Hepatic stellate cell (primary cell): ENCODE measurements around the gene RABGAP1L.
"Not testable (repeated sequence)": the region's sequence is repeated elsewhere in the genome, so short reads cannot be mapped to it uniquely, and the experiment has no call there.

Source experiments
- DNase-seq: peaks from one replicate; pipeline ENCODE4 v3.0.0; 2011; ENCODE audit warnings: low spot score

Gene RABGAP1L

DNA sequence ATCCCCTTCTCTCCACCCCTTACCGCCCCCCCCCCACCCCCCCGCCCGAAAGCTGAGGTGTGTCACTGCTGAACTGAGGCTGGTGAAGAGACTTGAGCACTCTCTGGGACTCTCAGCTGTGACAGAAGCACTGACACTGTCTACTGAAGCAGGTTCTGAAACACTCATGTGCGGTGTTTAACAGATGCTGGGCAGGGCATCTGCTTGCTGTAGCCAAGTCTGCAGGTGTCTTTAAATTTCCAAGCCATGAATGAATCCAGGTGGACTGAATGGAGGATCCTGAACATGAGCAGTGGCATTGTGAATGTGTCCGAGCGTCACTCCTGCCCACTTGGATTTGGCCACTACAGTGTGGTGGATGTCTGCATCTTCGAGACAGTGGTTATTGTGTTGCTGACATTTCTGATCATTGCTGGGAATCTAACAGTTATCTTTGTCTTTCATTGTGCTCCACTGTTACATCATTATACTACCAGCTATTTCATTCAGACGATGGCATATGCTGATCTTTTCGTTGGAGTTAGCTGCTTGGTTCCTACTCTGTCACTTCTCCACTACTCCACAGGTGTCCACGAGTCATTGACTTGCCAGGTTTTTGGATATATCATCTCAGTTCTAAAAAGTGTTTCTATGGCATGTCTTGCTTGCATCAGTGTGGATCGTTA is 288.7 kb downstream of the RABGAP1L start, which contains the start of gene GPR52:
TSS of gene GPR52 (plus strand) at position 99 of the 665 bp plus-strand sequence. CDS start at position 247, 148 bp downstream.
- no peak for DNase-seq

DNA sequence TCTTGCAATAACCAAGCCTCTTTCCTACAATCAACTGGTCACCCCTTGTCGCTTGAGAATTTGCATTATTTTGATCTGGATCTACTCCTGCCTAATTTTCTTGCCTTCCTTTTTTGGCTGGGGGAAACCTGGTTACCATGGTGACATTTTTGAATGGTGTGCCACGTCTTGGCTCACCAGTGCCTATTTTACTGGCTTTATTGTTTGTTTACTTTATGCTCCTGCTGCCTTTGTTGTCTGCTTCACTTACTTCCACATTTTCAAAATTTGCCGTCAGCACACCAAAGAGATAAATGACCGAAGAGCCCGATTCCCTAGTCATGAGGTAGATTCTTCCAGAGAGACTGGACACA is 289.2 kb downstream of the RABGAP1L start:
- no peak for DNase-seq

DNA sequence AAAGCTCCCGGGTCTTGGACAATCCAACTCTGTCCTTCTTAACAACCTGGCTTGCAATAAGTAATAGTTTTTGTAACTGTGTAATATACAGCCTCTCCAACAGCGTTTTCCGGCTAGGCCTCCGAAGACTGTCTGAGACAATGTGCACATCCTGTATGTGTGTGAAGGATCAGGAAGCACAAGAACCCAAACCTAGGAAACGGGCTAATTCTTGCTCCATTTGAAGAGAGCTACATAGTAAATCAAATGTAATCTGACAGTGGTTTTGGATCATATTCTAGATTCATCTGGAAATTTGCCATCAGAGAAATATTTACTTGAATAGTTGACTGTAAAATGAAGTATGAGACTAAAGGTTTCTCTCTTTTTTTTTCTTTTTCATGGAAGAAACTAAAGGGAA is 289.7 kb downstream of the RABGAP1L start:
- no peak for DNase-seq

DNA sequence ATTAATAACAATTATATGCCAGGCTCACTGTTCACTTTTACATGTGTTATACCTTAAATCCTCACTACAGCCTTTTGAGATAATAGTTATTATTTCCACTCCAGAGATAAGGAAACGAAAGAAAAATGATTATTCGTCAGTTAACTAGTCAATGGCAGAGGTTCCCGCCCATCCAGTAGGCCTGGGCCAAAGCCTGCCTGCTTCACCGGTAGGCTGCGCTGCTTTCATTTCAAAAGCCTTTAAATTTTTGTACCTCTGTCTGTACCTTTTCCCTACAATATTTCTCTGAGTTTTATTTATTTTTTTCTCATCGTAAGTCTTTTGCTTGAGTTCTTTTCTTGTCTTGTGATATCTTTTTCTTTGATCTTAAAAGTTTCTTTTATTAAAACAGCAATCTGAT is 292.1 kb downstream of the RABGAP1L start:
- no peak for DNase-seq

DNA sequence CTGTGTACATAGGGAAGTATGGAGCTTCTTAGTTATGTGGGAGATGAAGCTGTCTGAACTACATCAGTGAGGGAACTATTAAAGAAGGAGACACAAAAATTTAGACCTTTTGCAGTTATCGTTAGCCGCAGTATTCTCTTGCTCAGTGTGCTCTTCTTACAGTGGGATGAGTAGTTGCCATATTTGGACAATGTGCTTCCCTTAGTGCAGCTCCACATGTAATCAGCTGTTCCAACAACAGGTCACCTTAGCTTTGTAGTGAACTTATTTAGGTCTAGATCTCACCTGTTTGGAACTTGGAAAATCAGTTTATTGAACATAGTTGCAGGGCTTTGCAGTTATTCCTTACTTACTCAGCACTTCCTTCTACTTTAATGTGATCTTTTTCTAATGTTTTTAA is 306.5 kb downstream of the RABGAP1L start:
- no peak for DNase-seq

DNA sequence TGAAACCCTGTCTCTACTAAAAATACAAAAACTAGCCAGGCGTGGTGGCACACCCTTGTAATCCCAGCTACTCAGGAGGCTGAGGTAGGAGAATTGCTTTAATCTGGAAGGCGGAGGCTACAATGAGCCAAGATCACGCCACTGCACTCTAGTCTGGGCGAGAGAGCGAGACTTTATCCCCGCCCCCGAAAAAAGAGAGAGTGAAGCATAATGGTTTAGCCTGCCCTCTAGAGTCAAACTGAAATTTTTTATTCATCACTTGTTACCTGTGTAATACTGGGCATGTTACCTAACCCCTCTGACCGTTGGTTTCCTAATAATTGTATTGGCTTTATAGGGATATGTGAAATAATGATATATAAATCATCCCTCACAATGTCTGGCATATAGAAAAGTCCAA is 307.3 kb downstream of the RABGAP1L start:
- no peak for DNase-seq

DNA sequence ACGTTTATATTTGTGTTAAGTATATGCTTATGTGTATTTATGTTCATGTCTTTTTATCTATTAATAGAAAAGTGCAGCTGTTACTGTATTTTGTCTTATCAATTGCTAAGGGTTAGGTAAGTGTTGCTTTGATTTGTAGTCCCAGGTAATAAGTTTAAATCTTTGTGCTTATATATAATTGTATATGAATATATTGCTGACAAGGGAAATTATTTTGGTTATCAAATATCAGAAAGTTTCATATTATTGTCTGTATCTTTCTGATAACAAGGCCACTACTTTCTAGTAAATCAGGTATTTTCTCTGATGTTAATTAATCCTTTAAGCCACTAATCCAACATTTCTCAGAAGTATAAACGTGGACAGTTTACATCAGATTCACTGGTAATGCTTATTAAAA is 309.7 kb downstream of the RABGAP1L start:
- no peak for DNase-seq

DNA sequence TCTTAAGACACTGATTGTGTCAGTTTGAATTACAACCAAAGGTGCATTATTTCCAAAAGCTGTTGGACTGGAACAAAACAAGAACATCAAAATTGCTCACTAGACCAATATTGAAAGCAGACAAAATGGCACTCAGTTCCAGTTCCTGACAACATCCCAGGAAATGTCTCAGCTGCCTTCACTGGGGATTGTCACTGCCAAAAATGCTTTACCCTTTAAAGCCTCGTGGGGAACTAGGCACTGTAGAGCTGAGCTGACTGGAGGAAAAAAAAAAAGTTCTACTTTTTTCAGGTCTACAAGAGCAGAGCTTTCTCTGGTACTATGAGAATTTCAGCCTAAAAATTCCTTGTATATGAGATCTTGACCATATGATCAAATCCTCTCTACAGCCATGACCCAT is 310.4 kb downstream of the RABGAP1L start:
- DNase-seq = no peak

DNA sequence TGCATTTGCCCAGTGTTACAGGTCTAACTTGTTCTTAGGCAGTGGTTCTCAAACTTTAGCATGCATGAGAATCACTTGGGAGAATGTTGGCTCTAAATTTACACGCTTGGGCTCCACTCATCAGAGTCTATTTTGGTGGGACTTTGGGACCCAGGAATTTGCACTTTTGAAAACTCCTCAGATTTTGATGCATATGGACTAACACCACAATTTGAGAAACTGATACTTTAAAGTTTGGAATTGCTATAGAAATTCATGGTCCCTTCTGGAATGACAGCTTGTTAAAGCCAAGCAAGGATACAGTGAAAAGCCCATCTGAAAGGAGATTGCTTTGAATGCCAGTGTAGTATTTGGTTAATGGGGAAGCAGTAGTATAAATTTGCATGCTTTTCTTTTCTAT is 320.0 kb downstream of the RABGAP1L start:
- no peak for DNase-seq

DNA sequence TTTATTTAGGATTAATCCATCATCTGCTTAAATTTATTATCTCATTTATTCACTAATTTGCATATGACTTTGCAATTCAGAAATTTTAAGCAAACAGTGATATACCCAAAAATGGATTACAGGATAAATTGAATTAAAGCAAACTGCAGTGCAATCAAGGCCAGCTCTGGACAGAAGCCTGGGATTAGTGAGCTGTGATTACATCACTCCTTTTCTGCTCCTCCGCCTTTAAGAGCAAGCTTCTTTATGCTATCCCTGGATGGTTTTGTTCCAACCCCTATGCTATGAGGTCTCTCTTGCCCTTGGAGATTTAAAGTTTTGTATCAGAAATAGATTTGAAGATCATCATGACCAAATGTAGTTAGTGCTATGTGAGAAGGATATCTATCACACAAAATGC is 321.0 kb downstream of the RABGAP1L start:
- no peak for DNase-seq

DNA sequence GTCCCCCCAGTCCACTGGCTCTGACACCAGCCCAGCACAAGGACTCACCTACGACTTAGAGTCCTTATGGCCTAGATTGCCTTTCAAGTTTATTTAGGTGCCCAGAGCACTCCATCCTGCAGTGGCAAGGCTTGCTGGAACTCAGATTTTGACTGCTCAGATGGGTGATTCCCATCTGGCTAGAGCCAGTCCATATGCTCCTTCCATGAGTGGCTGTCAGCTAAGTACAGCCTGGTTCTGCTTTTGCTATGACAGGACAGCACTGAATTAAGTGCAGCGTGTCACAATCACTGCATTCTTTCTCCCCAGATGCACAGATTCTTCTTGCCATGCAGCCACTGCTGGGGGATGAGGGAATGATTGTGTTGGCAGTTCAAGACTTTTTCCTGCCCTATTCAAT is 332.3 kb downstream of the RABGAP1L start:
- no peak for DNase-seq

DNA sequence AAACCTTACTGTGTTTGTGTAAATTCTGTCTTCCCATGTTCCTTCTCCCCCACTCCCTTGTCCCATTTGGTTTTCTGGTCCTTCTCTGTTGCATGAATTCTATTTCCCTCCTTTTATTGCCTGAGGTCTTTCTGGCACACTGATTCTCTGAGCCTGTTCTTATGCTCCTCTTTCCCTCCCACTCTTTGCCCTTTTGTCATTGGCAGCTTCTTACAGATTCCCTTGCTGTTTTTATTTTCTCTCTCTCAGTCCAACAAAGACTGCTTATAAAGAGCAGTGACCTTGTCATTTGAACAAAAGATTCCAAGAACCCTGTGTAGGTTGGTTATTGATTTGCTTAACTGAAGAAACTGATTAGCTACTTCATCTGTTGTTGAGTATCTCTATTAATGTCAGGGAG is 338.2 kb downstream of the RABGAP1L start:
- DNase-seq = no peak

DNA sequence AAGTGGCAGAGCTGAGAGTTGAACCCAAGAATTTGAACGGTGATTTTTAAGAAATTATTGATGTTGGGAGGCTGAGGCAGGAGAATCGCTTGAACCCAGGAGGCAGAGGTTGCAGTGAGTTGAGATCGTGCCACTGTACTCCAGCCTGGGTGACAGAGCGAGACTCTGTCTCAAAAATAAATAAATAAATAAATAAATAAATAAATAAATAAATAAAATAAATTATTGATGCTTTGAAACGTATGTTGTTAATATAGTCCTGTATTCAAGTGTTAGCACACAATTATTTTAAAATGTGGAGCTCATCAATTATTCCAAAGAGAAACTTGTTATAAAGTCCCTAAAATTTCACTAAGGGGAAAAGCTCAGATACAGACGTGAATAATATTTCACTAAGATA is 357.4 kb downstream of the RABGAP1L start:
- DNase-seq = not testable (repeated sequence)

DNA sequence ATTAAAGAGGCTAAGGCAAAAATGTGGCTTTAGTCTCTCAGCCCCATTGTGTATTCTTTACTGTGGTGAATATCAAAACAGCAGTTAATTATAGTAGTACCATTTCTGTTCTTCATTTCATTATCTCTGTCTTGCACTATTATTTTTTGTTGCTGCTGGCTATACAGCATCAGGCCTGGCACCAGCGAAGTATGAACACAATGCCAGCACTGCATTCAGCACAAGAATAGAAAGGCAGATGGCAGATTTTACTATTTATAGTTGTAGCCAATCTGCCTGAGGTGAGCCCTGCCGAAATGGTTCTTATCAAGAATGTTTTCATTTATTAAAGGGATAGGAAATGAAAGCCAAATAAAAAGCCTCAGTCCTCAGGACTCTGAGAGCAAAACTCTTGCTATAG is 360.5 kb downstream of the RABGAP1L start:
- DNase-seq = no peak

DNA sequence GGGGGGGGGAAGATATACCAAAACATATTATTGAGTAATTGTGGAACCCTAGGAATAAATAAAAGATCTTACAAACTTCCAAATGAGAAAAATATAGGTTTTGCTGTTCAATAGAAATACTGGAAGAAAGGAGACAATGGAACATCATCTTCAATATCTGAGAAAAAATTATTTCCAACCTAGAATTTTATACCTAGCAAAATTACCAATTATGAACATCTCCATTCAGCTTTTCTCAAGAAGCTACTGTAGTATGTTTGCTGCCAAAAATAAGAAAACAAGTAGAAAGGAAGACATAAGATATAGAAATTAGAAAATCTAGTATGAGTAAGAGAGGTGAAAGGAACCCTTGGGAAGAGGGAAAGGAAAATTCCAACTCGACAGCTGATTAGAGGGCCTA is 372.4 kb downstream of the RABGAP1L start:
- no peak for DNase-seq

DNA sequence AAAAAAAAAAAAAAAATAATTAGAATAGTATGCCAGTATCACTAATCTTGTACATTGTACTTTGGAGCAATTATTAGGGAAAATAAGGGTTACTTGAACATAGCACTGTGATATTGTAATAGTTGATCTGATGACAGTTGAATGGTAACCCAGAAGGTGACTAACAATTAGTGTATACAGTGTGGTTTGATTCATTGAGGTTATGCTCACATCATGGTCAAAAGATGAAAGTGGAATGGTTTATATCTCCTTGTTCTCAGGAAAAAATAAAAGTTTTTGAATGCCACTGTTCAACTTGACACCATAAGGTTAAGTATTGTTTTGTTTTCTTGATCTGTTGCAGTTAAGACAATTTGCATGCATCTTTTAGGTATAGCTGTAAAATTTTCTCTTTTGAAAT is 375.5 kb downstream of the RABGAP1L start:
- no peak for DNase-seq

DNA sequence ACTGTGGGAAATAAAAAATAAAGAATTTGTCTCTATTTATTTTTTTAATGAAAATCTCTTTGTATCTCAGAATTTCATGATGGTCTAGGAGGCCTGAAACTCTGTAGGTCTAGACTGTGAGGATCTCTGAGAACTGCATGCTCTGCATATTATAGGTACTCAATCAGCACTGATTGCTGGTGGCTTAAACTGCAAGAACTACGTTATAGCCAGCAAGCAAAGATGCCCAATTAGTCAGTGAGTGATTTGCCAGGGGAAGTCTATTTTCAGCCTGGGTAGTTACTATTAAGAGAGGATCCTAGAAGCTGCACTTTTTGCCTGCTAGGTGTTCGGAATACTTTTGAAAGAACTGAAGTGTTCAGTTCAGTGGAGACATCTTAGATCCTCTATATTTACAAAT is 375.9 kb downstream of the RABGAP1L start:
- no peak for DNase-seq

DNA sequence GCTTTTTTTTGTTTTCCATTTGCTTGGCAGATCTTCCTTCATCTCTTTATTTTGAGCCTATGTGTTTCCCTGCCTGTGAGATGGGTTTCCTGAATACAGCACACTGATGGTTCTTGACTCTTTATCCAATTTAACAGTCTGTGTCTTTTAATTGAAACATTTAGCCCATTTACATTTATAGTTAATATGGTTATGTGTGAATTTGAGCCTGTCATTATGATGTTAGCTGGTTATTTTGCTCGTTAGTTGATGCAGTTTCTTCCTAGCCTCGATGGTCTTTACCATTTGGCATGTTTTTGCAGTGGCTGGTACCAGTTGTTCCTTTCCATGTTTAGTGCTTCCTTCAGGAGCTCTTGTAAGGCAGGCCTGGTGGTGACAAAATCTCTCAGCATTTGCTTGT is 384.1 kb downstream of the RABGAP1L start:
- not testable (repeated sequence) for DNase-seq

DNA sequence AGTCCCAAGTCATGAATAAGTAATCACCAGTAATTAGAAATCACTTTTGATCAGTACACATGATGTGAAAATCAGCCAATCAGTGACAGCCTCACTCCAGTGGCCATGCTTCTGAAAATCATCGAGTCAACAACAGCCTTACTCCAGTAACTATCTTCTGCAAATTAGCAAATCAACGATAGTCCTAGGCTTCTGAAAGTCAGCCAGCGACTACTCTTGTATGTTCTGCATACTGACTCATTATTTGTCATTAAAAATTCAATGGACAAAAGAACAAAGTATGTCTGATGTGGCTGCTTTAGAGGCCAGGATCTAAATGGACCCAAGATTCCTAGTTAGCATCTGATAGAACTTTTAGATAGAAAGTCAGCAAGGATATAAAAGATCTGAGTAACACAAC is 391.0 kb downstream of the RABGAP1L start:
- no peak for DNase-seq

DNA sequence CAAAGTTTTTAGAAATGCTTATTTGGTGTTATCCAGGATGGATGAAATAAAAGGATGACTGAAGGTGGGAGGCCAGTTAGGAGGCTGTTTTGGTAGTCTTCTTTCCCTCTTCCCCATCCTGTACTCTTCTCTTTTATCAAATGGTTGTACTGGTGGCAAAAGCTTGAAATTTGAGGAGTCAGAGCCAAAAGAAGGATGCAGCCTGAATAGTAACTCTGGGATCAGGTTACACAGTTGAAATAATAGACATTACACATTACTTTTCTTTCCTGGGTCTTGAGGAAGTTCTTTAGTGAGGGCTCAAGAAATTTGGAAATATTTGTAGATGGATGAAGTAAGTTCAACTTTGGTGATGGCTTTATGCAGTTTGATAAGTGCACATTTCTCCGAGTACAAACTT is 397.1 kb downstream of the RABGAP1L start:
- DNase-seq = no peak

DNA sequence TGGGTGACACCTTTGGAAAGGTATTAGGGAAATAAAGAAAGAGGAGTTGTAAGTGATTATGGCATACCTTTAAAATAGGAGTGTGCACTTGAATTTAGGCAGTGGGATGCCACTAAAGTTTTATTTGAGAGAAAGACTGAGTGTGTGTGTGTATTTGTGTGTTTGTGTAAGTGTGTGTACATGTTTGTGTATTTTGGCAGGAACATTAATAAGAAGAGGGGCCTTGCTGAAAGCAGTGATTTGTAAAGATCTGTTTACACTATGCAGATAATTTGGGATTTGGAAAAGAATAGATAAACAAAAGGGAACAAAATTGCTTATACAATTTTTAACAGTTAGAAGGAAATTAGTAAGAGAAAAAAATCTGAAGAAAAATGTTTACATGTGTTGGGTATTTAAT is 409.2 kb downstream of the RABGAP1L start:
- no peak for DNase-seq

DNA sequence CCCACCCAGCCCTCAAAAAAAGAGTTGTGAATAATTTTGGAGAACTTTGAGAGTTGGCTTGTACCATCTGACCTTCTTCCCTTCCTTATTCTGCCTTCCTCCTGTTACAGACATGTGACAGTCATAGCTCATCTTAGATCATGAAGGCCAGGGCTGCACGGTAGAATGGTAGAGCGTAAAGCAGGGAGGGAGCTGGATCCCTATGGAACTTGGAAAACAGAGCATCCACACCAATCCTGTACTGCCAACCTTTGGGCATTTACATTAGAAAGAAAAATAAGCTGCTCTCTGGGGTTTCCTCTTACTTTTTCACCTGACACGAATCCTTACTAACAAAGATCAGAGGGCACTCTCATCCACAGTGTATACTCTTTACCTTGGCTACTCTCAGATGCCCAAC is 409.9 kb downstream of the RABGAP1L start:
- no peak for DNase-seq

DNA sequence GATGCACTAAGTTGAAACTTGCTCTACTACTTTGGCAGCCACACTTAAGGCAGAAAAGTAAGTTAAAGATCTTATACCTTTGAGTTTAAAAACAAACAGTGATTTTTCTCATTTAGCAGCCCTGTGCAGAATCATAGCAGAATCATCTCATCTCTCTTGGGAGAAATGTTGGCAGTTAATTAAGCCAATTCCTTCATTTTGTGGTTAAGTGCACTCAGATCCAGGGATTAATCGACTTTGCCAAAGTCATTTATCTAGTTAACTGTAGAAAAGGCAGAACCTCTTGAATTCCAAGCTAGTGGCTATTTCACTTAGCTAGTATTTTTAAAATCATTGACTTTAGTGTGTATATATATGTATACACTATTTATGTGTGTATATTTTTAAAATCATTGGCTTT is 413.5 kb downstream of the RABGAP1L start:
- DNase-seq = no peak

DNA sequence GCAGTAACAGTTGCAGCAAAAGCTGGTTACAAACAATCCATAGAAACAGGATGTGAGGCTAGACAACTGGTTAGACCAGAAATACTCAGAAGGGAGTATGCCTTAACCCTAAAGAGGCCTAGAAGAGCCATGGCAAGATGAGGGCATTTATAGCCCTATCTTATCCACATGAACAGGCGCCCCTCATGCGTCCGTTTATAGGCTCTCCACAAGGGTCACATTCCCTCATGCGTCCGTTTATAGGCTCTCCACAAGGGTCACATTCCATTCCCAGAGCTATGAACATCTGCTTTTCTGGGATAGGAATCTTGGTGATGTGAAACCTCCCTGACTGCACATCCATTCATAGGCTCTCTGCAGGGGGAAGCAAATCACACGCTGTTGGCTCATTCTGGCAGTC is 416.8 kb downstream of the RABGAP1L start:
- not testable (repeated sequence) for DNase-seq

DNA sequence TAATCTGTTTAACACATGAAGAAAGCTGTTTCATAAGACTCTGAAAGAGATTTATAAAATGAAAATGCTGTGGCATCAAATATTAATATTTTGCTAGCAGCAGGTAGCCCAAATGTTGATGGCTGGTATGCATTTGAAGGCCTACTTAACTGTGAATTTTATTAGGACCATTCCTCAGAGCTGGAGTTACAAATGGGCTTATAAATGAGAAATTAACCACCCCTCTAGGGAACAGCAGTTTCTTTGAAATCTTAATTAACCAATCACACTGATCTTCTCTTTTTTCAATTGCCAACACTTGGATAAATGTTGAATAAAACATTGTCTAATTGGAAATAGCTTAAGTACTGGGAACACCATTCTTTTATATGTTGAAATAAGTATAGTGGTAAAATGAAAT is 418.4 kb downstream of the RABGAP1L start:
- no peak for DNase-seq
